GM23338 (cell line): ENCODE results near the gene PCSK1N.

Experiments
- CREB1 ChIP-seq: fragments of 250-450 bp; sonication (Bioruptor Pico); IDR thresholded peaks from 2 replicates; pipeline ENCODE4 v1.5.0; 2020; ENCODE audit warnings: low read depth, mild to moderate bottlenecking, moderate library complexity
- EZH2 ChIP-seq: fragments of 200-600 bp; sonication (generic); IDR thresholded peaks from one replicate; pipeline ENCODE4 v1.8.0; 2017; ENCODE audit warnings: antibody characterized with exemption, mild to moderate bottlenecking, low read depth; ENCODE audit not compliant: unreplicated experiment
- EZH2phosphoT487 ChIP-seq: fragments of 200-600 bp; sonication (generic); IDR thresholded peaks from one replicate; pipeline ENCODE4 v1.8.1; 2018; ENCODE audit warnings: antibody characterized with exemption; ENCODE audit not compliant: unreplicated experiment
- JUNB ChIP-seq: IDR thresholded peaks from one replicate; pipeline ENCODE4 v1.6.1; 2016; ENCODE audit warnings: antibody characterized with exemption; ENCODE audit not compliant: unreplicated experiment
- POLR2AphosphoS5 ChIP-seq: IDR thresholded peaks from 2 replicates; pipeline ENCODE4 v1.6.1; 2016; ENCODE audit warnings: antibody characterized with exemption, low read depth
- STAT1 ChIP-seq: IDR thresholded peaks from one replicate; pipeline ENCODE4 v1.6.1; 2016; ENCODE audit warnings: antibody characterized with exemption; ENCODE audit not compliant: unreplicated experiment
- ZNF114 ChIP-seq: fragments of 250-450 bp; sonication (Bioruptor Pico); IDR thresholded peaks from 2 replicates; pipeline ENCODE4 v1.5.0; 2020; ENCODE audit warnings: mild to moderate bottlenecking, moderate library complexity
- ZNF331 ChIP-seq: fragments of 250-450 bp; sonication (Bioruptor Pico); IDR thresholded peaks from 2 replicates; pipeline ENCODE4 v1.5.0; 2020; ENCODE audit warnings: low read depth, mild to moderate bottlenecking, moderate library complexity
- TF ChIP-seq, protein P1 (sequence below), 2 experiments: fragments of 200-600 bp in 1 of 2; sonication (generic) in 1 of 2; conservative IDR thresholded peaks; 2 replicates each; pipeline versions ENCODE4 v1.5.1 to v1.6.1; 2016 to 2017; ENCODE audit warnings: antibody characterized with exemption in 2 of 2, low read depth in 2 of 2, mild to moderate bottlenecking in 2 of 2, moderate library complexity in 1 of 2
- TF ChIP-seq, protein P2 (sequence below): IDR thresholded peaks from one replicate; pipeline ENCODE4 v1.6.1; 2018; ENCODE audit warnings: antibody characterized with exemption; ENCODE audit not compliant: unreplicated experiment
- TF ChIP-seq, protein P3 (sequence below): fragments of 250-450 bp; sonication (Bioruptor Pico); IDR thresholded peaks from 2 replicates; pipeline ENCODE4 v1.5.0; 2020; ENCODE audit warnings: mild to moderate bottlenecking, moderate library complexity
- TF ChIP-seq, protein P4 (sequence below): IDR thresholded peaks from 2 replicates; pipeline ENCODE4 v1.6.1; 2016; ENCODE audit warnings: antibody characterized with exemption

DNA sequence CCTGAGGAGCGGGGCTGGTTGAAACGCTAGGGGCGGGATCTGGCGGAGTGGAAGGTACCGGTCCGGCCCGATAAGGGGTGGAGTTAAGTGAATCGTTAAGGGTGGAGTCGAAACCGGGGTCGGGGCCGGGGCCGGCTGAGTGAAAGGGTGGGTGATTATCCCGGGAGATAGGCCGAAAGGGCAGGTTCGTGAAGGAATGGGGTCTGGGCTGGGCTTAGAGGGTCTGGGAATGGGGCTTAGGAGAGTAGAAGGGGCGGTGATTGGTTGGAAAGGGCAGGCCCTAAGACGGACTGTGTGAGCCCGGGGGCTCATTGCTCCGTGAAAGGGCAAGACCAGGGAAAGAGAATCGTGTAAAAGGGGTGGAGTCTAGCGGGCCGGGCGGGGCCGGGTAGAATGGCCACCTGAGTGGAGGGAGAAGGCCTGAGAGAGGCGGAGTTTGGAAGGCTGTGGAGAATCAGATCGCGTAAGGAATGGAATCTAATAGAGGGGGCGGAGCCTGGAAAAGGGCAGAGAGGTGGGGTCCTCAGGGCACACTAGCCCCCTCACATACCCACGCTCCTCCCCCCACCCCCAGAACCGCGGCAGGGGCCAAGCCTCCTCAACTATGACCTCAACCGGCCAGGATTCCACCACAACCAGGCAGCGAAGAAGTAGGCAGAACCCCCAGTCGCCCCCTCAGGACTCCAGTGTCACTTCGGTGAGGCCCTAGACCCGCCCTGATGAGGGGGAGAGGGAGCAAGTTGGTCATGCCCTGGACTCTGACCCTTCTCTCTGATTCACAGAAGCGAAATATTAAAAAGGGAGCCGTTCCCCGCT, 33.1 kb downstream of the PCSK1N start:
- TF ChIP-seq, protein P1, sequence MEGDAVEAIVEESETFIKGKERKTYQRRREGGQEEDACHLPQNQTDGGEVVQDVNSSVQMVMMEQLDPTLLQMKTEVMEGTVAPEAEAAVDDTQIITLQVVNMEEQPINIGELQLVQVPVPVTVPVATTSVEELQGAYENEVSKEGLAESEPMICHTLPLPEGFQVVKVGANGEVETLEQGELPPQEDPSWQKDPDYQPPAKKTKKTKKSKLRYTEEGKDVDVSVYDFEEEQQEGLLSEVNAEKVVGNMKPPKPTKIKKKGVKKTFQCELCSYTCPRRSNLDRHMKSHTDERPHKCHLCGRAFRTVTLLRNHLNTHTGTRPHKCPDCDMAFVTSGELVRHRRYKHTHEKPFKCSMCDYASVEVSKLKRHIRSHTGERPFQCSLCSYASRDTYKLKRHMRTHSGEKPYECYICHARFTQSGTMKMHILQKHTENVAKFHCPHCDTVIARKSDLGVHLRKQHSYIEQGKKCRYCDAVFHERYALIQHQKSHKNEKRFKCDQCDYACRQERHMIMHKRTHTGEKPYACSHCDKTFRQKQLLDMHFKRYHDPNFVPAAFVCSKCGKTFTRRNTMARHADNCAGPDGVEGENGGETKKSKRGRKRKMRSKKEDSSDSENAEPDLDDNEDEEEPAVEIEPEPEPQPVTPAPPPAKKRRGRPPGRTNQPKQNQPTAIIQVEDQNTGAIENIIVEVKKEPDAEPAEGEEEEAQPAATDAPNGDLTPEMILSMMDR (conservative IDR thresholded peaks at IDR 0.05; ENCODE audit: low read depth in 2 of 2) = no peak
- TF ChIP-seq EZH2phosphoT487 (no peak), EZH2 (no peak), POLR2AphosphoS5 (peak; percentile 42; the same call in 1 of the 2 replicates), CREB1 (CRISPR knock-in tag) (no peak), ZNF331 (no peak), JUNB (no peak), STAT1 (no peak), ZNF114 (CRISPR knock-in tag) (no peak)
- TF ChIP-seq, protein P2, sequence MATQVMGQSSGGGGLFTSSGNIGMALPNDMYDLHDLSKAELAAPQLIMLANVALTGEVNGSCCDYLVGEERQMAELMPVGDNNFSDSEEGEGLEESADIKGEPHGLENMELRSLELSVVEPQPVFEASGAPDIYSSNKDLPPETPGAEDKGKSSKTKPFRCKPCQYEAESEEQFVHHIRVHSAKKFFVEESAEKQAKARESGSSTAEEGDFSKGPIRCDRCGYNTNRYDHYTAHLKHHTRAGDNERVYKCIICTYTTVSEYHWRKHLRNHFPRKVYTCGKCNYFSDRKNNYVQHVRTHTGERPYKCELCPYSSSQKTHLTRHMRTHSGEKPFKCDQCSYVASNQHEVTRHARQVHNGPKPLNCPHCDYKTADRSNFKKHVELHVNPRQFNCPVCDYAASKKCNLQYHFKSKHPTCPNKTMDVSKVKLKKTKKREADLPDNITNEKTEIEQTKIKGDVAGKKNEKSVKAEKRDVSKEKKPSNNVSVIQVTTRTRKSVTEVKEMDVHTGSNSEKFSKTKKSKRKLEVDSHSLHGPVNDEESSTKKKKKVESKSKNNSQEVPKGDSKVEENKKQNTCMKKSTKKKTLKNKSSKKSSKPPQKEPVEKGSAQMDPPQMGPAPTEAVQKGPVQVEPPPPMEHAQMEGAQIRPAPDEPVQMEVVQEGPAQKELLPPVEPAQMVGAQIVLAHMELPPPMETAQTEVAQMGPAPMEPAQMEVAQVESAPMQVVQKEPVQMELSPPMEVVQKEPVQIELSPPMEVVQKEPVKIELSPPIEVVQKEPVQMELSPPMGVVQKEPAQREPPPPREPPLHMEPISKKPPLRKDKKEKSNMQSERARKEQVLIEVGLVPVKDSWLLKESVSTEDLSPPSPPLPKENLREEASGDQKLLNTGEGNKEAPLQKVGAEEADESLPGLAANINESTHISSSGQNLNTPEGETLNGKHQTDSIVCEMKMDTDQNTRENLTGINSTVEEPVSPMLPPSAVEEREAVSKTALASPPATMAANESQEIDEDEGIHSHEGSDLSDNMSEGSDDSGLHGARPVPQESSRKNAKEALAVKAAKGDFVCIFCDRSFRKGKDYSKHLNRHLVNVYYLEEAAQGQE = no peak
- TF ChIP-seq, protein P3, sequence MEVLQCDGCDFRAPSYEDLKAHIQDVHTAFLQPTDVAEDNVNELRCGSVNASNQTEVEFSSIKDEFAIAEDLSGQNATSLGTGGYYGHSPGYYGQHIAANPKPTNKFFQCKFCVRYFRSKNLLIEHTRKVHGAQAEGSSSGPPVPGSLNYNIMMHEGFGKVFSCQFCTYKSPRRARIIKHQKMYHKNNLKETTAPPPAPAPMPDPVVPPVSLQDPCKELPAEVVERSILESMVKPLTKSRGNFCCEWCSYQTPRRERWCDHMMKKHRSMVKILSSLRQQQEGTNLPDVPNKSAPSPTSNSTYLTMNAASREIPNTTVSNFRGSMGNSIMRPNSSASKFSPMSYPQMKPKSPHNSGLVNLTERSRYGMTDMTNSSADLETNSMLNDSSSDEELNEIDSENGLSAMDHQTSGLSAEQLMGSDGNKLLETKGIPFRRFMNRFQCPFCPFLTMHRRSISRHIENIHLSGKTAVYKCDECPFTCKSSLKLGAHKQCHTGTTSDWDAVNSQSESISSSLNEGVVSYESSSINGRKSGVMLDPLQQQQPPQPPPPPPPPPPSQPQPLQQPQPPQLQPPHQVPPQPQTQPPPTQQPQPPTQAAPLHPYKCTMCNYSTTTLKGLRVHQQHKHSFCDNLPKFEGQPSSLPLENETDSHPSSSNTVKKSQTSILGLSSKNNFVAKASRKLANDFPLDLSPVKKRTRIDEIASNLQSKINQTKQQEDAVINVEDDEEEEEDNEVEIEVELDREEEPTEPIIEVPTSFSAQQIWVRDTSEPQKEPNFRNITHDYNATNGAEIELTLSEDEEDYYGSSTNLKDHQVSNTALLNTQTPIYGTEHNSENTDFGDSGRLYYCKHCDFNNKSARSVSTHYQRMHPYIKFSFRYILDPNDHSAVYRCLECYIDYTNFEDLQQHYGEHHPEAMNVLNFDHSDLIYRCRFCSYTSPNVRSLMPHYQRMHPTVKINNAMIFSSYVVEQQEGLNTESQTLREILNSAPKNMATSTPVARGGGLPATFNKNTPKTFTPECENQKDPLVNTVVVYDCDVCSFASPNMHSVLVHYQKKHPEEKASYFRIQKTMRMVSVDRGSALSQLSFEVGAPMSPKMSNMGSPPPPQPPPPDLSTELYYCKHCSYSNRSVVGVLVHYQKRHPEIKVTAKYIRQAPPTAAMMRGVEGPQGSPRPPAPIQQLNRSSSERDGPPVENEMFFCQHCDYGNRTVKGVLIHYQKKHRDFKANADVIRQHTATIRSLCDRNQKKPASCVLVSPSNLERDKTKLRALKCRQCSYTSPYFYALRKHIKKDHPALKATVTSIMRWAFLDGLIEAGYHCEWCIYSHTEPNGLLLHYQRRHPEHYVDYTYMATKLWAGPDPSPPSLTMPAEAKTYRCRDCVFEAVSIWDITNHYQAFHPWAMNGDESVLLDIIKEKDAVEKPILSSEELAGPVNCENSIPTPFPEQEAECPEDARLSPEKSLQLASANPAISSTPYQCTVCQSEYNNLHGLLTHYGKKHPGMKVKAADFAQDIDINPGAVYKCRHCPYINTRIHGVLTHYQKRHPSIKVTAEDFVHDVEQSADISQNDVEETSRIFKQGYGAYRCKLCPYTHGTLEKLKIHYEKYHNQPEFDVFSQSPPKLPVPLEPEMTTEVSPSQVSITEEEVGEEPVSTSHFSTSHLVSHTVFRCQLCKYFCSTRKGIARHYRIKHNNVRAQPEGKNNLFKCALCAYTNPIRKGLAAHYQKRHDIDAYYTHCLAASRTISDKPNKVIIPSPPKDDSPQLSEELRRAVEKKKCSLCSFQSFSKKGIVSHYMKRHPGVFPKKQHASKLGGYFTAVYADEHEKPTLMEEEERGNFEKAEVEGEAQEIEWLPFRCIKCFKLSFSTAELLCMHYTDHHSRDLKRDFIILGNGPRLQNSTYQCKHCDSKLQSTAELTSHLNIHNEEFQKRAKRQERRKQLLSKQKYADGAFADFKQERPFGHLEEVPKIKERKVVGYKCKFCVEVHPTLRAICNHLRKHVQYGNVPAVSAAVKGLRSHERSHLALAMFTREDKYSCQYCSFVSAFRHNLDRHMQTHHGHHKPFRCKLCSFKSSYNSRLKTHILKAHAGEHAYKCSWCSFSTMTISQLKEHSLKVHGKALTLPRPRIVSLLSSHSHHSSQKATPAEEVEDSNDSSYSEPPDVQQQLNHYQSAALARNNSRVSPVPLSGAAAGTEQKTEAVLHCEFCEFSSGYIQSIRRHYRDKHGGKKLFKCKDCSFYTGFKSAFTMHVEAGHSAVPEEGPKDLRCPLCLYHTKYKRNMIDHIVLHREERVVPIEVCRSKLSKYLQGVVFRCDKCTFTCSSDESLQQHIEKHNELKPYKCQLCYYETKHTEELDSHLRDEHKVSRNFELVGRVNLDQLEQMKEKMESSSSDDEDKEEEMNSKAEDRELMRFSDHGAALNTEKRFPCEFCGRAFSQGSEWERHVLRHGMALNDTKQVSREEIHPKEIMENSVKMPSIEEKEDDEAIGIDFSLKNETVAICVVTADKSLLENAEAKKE (CRISPR knock-in tag) = no peak
- TF ChIP-seq, protein P4, sequence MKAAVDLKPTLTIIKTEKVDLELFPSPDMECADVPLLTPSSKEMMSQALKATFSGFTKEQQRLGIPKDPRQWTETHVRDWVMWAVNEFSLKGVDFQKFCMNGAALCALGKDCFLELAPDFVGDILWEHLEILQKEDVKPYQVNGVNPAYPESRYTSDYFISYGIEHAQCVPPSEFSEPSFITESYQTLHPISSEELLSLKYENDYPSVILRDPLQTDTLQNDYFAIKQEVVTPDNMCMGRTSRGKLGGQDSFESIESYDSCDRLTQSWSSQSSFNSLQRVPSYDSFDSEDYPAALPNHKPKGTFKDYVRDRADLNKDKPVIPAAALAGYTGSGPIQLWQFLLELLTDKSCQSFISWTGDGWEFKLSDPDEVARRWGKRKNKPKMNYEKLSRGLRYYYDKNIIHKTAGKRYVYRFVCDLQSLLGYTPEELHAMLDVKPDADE = no peak
